Endometrium (tissue), 2 donors: ENCODE data around the gene RYR3.

ENCODE experiments used
- FAIRE-seq: peaks from 2 replicates; lab custom pipeline; 2012; peaks lifted over from hg19 to GRCh38; lab: Jason Lieb, UNC
- donor health status: control.
- donor health status: control.

The RYR3 gene

DNA sequence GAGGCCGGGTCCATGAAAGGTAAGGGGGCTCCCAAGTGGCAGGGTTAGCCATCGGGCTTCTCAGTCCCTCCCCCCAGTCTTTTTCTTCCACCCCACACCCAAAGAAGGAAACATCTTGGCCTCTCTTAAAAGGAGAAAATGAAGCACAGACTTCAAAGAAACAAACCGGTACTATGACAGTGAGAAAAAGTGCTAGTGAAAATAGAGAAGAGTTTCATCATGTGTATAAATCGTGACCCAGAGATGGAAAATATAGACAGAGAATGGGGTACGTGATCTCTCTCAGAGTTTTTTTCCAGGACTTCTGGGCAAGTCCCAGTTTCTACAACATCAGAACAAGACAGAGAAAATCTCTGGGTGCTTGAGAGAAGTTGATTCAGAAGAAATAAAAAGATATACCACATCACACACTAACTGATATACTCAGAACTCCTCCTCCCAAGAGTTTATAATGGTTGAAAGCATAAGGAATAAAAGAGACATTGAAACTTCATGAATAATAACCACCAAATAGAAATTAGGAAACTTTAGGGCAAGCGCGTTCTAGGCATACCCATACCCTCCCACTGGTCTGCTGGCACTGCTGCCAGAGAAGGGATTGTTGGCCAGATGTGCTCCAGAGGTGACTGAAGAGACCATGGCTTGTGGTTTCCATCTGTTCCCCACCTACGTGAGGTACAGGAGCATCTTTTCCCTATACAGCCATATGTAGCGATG lies 338.6 kb downstream of the RYR3 start:
- no peak for FAIRE-seq

DNA sequence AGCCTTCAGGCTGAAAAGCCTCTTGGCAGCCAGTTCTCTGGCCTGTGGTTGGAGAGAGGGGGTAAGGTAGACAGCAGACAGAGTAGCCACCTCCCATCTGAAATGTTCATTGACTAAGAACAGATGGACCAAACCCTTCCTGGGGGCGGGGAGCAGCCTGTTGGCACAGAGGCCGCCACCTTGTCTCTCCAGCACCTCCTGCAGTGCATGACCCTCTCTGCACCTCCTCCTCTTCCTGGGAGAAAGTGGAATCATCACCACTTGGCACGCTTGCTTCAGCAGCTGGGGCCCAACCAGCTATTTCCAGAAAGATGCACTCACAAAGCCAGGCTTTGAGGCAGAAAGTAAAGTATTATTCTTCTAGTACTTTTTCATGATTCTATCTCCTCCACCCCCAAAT lies 344.1 kb downstream of the RYR3 start:
- no peak for FAIRE-seq

DNA sequence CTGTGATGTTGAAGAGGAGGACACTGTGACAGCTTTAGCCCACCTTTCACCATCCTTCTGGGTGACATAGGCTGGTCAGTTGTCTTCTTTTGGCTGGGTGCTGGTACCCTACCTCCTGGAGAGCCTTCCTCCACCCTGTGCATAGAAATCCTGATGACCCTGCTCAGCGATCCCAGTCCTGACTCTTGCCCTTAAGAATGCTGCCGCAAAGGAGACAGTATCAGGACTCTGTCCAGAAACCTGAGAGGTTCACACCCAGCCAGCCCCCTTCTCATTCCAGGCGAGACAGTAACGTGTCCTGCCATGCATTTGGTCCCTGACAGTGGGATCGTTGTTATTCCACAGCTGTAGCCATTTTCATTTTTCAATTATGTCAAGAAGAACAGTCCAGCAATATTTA lies 344.7 kb downstream of the RYR3 start:
- no peak for FAIRE-seq

DNA sequence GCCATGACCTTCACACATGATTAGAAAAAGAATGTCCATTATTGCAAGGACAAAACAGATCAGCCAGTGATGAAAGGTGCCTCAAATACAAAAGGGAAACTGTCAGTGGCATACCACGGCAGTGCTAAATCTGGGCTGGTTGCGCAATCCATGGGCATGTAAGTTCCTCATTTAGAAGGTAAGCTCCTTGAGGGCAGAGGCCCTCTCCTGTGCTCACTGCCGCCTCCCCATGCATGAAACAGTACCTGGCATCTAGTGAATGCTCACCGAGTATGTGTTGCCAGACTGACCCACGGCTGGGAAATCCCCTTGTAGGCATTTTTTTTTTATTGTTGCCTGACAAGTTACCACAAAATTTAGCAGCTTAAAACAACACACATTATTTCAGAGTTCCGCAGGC lies 345.4 kb downstream of the RYR3 start:
- no peak for FAIRE-seq

DNA sequence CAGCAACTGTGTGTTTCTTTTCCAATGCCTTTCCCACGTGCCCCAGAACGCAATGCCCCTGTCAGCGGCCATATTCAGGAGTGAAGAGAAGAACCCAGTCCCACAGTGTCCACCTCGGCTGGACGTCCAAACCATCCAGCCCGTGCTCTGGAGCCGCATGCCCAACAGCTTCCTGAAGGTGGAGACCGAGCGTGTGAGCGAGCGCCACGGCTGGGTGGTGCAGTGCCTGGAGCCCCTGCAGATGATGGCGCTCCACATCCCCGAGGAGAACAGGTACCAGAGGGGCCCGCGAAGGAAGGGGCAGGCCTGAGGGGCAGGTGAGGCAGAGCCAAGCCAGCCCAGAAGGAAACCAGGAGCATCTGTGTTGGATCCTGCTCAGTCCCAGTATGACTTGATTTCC lies 349.4 kb downstream of the RYR3 start:
- no peak for FAIRE-seq

DNA sequence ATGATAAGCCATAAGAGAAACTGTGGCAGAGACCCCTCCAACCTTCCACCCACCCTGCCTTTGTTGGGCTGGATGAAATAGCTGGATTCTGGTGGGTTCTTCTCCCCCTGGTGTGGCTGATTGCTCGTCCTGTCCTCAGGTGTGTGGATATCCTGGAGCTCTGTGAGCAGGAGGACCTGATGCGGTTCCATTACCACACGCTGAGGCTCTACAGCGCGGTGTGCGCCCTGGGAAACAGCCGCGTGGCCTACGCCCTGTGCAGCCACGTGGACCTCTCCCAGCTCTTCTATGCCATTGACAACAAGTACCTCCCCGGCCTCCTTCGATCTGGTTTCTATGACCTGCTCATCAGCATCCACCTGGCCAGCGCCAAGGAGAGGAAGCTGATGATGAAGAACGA lies 351.2 kb downstream of the RYR3 start:
- no peak for FAIRE-seq

DNA sequence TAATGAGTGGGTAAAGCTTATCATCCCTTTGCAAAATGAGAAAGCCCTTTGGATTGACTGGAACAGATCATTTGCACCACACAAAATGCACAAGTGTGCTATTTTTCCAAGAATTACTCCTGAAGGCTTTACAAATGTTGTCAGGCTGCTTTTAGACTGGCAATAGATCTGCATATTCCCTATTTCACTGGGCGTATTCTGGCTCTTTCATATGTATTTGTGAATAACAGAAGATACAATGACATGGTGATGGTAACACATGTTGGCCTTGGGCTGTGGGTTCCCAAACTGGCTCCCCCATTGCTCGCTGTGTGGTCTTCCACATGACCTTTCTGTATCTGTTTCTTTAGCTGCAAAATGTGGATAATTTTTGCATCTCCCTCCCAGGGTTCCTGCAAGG lies 354.2 kb downstream of the RYR3 start:
- FAIRE-seq, result no peak

DNA sequence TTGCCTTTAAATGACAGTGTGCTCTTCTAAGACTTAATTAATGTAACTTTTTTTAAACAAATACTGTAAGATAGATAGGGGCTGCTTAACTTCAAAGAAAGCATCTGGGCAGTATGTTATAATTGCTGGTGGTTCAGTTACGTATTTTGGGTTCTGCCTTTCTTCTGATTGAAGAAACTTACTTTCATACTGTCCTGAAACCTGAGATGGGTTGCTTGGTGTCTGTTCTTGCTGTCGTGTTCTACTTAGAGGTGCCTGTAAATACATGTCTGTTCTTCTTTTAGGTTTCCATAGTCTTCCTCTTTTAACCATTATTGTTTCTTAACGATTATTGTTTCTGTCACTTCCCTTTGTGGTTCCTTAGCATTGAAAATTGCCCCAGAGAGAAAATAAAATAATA lies 359.8 kb downstream of the RYR3 start:
- no peak for FAIRE-seq

DNA sequence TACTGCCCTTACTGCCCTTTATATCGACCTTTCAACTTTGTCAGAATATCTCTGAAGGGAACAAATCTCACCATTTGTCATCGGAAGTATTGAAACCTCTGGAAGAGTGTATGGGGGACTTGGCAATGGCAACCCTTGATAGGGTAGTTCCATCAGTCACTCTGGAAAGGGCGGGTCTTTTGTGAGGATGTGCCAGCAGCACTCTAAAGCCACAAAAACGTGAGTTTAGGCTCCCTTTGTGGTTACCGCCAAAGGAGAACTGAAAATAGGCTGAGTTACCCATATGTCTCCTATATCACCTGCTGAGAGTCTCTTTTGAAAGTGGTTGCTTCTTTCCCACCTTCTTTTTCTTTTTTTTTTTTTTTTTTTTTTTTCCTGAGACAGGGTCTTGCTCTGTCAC lies 360.7 kb downstream of the RYR3 start:
- no peak for FAIRE-seq

DNA sequence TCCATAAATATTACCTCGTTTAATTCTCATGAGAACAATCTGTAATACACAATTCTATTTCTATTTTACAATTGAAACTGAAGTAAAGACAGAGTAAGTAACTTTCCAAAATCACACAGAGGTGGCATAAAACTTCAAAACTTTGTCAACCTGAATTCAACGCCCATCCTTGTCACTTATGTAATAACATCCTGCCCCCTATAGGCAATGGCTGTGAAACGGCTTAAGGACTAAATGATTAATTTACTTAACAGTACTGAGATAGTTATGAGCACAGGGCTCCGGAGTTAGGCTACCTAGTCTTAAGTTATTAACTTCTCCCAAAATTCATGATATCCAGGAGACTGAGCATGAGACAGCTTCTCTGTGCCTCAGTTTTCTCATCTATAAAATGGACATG lies 364.5 kb downstream of the RYR3 start:
- no peak for FAIRE-seq

DNA sequence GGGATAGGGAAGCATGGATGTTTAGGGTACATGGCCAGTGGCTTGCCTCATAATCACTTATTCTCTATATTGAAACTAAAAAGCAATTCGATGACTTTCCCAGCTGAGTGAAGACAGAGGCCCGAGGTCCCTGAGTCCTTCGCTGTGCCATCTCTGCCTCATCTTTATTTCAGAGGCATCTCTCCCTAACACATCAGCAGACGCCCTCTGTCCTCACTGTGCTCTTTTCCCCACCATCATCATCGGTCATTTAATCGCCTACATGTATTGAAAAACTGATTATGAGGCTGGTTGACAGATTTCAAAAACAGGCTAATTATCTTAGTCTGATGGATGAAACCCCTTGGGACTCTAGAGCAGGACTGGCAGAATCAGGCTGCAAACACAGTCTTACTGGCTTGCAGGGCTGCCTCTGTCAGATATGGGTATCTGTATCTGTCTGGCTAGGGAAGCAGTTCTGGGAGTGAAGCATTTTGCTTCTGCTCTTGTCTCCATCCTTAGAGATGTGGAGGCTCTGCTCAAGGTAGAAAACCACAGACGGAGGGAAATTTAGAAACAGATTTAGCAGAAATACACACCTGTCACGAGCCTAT lies 366.6 kb downstream of the RYR3 start:
- FAIRE-seq, result no peak

DNA sequence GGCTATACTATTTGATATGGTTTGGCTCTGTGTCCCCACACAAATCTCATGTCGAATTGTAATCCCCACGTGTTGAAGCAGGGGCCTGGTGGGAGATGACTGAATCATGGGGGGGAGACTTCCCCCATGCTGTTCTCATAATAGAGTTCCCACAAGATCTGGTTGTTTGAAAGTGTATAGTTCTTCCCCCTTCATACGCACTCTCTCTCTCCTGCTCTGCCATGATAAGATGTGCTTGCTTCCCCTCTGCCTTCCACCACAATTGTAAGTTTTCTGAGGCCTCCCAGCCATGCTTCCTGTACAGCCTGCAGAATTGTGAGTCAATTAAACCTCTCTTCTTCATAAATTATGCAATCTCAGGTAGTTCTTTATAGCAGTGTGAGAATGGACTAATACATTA lies 367.4 kb downstream of the RYR3 start:
- FAIRE-seq, result no peak

DNA sequence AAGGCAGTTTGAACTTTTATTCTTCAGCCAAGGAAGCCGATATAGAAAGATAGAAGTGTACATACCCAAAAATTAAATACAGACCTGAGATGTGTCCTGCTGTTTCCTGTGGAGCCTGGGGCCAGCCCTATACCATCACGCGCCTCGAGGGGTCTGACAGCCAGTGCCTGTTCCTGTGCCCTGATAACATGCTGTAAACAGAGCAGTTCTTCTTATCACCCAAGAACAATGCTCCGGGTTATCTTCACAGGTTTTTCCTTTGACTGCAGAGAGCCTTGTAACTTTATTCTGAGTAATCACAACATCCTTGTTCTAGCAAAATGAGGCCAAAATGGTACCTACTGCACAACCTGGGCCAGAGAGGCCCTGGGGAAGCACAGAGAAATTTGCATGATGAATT lies 367.8 kb downstream of the RYR3 start:
- FAIRE-seq, result no peak

DNA sequence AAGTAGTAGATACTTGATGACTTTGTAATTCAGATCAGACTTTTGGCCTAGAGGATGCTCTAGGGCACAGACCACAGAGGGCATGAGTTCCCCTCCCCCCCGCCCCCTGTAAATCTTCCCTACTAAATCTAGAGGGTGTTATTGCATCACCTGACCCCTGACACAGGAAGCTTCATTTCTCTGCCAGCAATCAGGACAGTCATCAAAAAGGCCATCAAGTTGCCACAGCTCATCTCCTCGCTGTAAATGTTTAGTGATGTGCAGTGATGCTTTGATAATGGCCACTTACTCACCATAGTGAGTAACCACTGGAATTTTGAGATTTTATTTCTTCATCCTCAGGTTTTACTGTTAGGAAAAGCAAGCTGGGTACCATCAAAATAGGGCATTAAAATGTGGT lies 368.3 kb downstream of the RYR3 start:
- FAIRE-seq, result no peak

DNA sequence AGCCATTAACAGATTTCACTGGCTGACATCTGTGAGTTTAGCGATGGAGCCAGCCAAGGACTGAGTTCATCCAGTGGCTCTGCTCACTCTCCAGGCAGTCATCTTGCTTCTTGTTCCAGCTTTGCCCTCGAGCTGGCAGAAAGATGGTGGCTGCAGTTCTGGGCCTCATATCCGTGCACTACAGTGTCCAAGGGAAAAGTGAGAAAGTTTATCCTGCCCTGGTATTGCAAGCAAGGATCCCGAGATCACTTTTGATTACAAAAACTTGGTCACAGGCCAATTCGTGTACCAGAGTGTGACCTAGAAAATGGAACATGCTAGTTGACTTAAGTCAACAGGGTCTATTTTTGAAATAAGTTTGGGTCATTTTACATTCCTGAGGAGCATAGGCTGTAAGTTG lies 369.6 kb downstream of the RYR3 start:
- FAIRE-seq, result no peak

DNA sequence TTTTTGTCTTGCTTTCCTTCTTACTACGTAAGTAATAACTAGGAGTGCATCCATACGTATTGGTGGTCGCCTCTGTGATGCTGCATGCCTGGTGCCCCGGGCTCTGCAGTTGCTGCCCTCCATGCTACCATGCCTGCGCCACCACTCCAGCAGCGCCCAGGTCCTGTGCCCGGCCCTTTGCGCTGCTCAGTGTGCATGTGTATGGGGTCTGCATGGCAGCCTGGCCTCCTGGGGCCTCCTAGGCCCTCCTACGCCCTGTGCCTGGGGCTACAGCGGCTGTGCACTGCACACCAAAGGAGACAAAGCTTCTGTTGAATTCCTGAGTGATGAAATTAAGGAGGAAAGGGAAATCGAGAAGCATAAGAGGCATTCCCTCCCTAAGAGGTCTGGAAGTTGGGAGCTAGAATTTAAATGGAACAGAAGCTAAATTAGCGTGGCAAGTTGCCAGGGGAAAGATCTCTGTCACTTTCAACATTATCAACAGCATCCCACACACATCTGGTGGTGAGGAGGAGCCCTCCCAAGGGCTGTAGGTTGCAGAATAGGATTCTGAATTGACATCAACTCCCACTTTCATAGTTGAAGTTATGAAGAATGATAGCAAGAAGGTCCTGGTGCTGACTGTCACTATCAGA lies 382.5 kb downstream of the RYR3 start:
- no peak for FAIRE-seq

DNA sequence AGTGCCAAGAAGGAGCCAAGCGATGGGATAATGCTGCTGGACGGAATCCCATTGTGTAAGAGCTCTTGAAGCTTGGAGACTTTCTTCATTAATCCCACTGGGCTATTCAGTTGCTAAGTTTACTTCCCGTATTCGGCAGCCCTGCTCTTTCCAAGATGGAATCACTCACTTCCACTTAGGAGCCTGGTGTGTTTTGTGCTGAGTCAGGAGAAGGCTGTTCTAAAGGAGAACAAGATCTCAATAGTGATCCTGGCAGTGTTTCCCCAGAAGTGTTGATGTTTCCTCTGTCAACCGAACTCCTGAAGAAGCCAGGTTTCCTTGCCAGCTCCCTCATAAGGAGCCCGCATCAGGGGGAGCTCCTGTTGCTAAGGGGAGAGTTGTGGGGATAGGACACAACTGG lies 387.4 kb downstream of the RYR3 start:
- FAIRE-seq, result no peak

DNA sequence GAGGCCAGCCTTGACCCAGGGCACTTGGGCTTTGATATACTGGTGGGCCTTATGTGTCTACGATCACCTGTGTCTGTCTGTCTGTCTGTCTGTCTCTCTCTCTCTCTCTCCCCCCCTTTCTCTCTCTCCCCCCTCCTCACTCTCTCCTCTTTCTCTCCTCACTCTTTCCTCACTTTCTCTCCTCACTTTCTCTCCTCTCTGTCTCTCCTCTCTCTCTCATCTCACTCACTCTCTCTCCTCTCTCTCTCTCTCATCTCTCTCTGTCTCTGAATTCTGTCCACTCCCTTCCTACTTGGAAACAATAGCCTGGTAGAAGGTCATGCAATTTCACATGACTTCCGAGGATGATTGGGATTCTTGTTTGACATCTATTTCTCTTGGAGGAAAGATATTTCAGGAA lies 388.4 kb downstream of the RYR3 start:
- no peak for FAIRE-seq

DNA sequence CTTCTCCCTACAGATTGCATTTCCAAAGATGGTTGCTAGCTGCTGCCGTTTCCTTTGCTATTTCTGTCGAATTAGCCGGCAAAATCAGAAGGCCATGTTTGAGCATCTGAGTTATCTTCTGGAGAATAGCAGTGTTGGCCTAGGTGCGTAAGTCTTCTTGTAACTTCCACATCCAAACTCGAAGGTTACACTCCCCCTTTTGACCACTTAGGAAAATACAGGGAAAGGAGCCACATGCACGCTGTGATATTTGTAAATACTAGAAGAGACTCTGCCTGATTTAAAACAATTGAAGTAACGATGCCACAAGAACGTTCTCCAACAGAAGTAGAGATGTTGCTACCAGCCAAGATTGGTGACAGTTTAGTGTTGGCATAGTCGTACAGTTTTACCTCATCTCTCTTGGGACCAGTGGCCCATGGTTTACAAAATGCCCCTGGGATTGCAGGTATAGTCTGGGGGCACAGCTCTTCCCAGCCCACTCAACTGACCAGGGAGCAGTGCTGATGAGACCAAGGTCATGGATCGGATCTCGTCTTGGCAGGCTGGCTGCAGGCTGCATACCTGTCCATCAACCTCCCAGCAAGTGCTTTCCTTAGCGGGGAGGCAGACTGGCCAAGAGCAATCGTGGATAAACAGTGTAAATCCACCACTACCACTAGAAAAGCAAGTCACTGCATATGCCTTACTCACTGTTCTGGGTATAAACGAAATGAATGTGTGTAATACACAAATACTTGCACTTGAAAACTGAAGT lies 389.1 kb downstream of the RYR3 start:
- no peak for FAIRE-seq

DNA sequence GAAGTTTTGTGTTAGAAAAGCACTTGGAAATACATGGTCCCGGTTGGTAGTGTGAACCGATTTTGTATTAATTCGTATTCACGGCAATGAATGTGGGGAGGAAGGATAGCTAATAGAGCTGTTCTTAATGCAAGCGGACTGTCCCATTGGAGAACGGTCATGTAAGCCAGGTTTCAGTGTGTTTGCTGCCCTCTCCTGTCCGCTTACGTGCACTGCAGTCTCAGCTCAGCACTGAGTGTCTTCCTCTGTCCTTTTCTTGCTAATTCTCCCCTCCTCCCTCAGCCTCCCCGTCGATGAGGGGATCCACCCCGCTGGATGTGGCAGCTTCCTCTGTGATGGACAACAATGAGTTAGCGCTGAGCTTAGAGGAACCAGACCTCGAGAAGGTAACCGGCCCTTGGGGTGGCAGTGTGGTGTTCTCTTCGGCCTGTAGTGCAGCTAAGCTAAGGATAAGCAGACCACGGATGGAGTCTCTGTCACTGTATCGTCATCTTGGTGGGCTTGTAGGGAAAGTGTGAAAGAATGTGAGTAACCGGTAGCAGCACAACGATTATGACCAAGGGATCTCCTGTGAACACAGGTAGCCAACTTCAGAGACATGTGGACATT lies 390.0 kb downstream of the RYR3 start:
- FAIRE-seq, result no peak

DNA sequence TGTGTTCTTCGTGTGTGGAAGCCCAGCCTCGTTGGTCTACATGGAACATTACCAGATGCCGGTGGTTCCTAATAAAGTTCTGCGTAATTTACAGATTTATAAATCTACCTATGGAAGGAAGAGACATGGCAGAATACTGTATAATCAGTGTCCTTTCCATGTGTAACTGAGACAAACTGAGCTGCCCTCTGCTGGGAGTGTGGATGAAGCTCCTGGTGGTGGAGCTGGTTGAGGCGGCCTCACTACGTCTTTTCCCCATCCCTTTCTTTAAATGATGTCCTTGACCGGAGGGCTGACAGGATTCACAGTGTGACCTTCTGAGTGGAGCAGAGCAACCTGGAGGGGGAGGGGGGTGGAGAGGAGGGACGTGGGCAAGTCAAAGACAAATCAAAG lies 390.5 kb downstream of the RYR3 start:
- no peak for FAIRE-seq

DNA sequence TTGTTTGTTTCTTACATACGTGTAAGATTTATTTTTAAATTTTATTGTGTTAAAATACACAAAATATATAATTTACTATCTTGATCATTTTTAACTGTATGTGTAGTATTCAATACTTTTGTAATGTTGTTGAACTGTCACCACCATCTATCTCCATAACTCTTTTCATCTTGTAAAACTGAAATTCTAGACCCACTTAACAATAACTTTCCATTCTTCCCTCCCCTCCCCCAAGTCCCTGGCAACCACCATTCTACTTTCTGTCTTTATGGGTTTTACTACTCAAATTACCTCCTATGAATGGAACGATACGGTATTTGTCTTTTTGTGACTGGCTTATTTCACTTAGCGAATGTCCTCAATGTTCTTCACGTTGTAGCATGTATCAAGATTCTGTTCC lies 395.4 kb downstream of the RYR3 start:
- FAIRE-seq, result no peak

DNA sequence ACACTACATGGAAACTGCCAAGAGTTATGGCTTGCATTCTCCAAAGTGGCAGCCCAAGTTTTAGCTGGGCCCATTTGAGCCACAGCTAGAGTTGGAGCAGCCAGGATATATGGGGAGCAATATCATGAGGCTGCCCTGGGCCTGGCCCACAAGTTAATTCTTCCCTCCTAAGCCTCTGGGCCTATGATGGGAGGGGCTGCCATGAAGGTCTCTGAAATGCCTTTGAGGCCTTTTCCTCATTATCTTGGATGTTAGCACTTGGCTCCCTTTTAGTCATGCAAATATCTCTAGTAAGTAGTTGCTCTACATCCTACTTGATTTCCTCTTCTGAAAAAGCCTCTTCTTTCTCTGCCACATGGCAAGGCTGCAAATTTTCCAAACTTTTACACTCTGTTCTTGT lies 400.0 kb downstream of the RYR3 start:
- FAIRE-seq, result no peak
